Measurements from ENCODE around the gene P3H2. TPM values are rescaled to one million over a fixed set of nuclear protein-coding genes. Genes with fewer than 3 reads are reported as not detected.

Gene P3H2
- total RNA-seq, 4 donors from 2014 or later = 0.70 to 23.1 (median 7.5) TPM

GRCh38 chr3:189988854-189989253 lies 131.8 kb downstream of the P3H2 start:
- H3K27me3 ChIP-seq = no peaks in the 10 kb centered on the region
- no peaks in the 10 kb centered on the region for H3K9me3 ChIP-seq
- H3K36me3 ChIP-seq = no peaks in the 10 kb centered on the region
- no peak overlapping the region for H3K4me3 ChIP-seq
- no peak for TF ChIP-seq CTCF (IDR thresholded peaks at IDR 0.05)
- TF ChIP-seq POLR2A (IDR thresholded peaks at IDR 0.05) = no peak
- no peaks in the 10 kb centered on the region for H3K4me1 ChIP-seq
- DNase-seq = no peak
- H3K27ac ChIP-seq = no peak overlapping the region

- H3K9me3 ChIP-seq = no peaks in the 10 kb centered on the region
These were observed 132.4 kb downstream of the P3H2 start for GRCh38 chr3:189988322-189988721.

GRCh38 chr3:189985948-189986347 lies 134.7 kb downstream of the P3H2 start:
- peaks cover 0 to 9% (median 0%) of the 10 kb centered on the region in 4 donors for H3K4me1 ChIP-seq
- H3K4me3 ChIP-seq = no peak overlapping the region
- no peaks in the 10 kb centered on the region for H3K9me3 ChIP-seq
- no peak for DNase-seq
- H3K27me3 ChIP-seq = no peaks in the 10 kb centered on the region
- no peaks in the 10 kb centered on the region for H3K36me3 ChIP-seq
- TF ChIP-seq POLR2A (IDR thresholded peaks at IDR 0.05) (no peak), CTCF (IDR thresholded peaks at IDR 0.05) (no peak)
- H3K27ac ChIP-seq = no peak overlapping the region

More at GRCh38 chr3:189988322-189988721, 132.4 kb downstream of the P3H2 start:
- Histone ChIP-seq H3K4me3 (no peak overlapping the region), H3K36me3 (no peaks in the 10 kb centered on the region), H3K27ac (no peak overlapping the region), H3K4me1 (no peaks in the 10 kb centered on the region), H3K27me3 (no peaks in the 10 kb centered on the region)
- DNase-seq = no peak
- TF ChIP-seq POLR2A (IDR thresholded peaks at IDR 0.05) = no peak
- no peak for TF ChIP-seq CTCF (IDR thresholded peaks at IDR 0.05)

- Histone ChIP-seq H3K4me1 (peaks cover 0 to 11% (median 0%) of the 10 kb centered on the region in 4 donors), H3K27ac (no peak overlapping the region), H3K9me3 (no peaks in the 10 kb centered on the region), H3K36me3 (no peaks in the 10 kb centered on the region), H3K27me3 (no peaks in the 10 kb centered on the region), H3K4me3 (no peak overlapping the region)
- no peak for TF ChIP-seq POLR2A (IDR thresholded peaks at IDR 0.05)
- TF ChIP-seq CTCF (IDR thresholded peaks at IDR 0.05) = no peak
- no peak for DNase-seq
These were observed 137.1 kb downstream of the P3H2 start for GRCh38 chr3:189983612-189984011.

GRCh38 chr3:189982321-189982945 lies 138.3 kb downstream of the P3H2 start:
- Histone ChIP-seq H3K4me1 (peaks cover 0 to 11% (median 0%) of the 10 kb centered on the region in 4 donors), H3K9me3 (no peaks in the 10 kb centered on the region), H3K27ac (no peak overlapping the region), H3K27me3 (no peaks in the 10 kb centered on the region), H3K4me3 (no peak overlapping the region), H3K36me3 (no peaks in the 10 kb centered on the region)
- TF ChIP-seq POLR2A (IDR thresholded peaks at IDR 0.05) (no peak), CTCF (IDR thresholded peaks at IDR 0.05) (no peak)
- no peak for DNase-seq
